SK-N-MC (cell line): Measurements from ENCODE around the gene AK5.

Source experiments
- EZH2 ChIP-seq: fragments of 200-600 bp; sonication (generic); IDR thresholded peaks from one replicate; pipeline ENCODE4 v1.6.1; 2017; ENCODE audit warnings: antibody characterized with exemption
- POLR2AphosphoS5 ChIP-seq: IDR thresholded peaks from 2 replicates; pipeline ENCODE4 v1.6.1; 2012; ENCODE audit warnings: mild to moderate bottlenecking, low read depth, low read length, borderline replicate concordance

DNA sequence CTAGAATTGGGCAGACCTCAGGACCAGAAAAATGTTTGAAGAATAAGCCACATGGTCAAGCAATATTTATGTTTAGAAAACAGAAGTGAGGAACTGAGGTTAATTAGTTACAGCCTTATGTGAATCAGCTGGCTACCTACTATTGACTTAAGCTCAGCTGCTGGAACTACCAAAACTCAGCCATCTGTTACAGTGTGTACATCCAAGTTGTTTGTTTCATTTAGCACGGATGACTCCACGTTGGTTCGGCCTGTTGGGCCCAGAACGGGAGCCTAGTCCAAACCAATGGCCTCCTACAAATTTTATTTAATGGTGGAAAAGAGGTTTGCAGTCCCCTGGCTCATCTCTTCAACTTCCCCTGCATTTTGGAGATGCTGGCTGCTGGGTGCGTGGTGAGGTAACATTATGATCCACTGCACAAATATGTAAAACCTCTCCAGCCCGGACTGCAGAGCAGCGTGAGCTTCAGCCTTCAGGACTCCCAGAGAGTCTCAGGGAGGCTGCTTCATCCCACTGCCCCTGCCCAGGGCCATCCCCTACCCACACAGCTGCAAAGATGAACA, 257.2 kb downstream of the AK5 start:
- TF ChIP-seq EZH2 (no peak), POLR2AphosphoS5 (no peak)
